Renal pelvis (tissue), 4 donors: Measurements from ENCODE around the gene BEND5. TPM values are rescaled to one million over a fixed set of nuclear protein-coding genes. Genes with fewer than 3 reads are reported as not detected.

Source experiments
- DNase-seq: peaks from one replicate; pipeline ENCODE4 v3.0.0-alpha.2; 2013
- polyA plus RNA-seq, 3 donors: library from polyadenylated mRNA; unstranded; fragments of 120-200 nt; gene quantifications; one replicate each; pipeline ENCODE4 v1.2.1, GENCODE V29; 2013; ENCODE audit not compliant: insufficient read length in 3 of 3

BEND5 gene
- polyA plus RNA-seq, 3 donors: 25.7 to 29.2 (median 26.3) TPM

DNA sequence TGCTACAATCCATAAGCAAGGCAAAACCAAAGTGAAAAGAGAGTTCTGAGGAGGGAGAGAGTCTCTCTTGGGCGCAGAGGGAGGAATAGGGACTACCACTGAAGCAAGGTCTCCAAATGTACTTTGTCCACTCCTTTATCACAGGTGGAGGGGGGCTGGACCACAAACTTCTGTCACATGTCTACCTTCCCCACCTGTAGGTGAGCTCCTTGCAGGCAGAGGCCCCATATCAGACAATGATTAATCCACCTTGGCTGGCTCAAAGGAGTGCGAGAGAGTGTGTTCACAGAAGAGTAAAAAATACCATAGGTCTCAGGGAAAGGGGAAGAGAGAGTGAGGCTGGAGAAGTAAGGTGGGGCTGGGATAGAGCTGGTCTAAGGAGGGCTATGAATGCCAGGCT, 4.5 kb downstream of the BEND5 start:
- no peak for DNase-seq

DNA sequence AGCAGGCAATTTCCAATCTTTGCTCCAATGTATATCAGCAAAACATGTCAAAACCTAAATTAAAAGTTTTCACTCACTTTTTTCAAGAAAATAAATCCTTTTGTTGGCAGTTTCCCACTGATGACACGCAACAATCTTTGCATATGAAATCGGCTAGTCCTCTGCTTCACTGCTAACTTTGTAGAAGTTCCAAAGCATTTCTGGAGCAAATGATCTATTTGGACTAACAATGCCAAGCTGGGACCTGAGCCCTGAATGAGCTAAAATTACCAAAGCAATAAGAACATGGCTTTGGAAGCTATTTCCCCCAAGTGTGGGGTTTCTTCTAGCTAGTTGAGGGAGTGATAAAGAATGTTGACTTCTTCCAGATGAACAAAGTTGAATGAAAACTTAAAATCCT, 5.1 kb downstream of the BEND5 start:
- DNase-seq: no peak

- DNase-seq: no peak
Measured at GRCh38 chr1:48767975-48768510, 8.6 kb downstream of the BEND5 start.

GRCh38 chr1:48765335-48765734, 11.4 kb downstream of the BEND5 start:
- DNase-seq: no peak

DNA sequence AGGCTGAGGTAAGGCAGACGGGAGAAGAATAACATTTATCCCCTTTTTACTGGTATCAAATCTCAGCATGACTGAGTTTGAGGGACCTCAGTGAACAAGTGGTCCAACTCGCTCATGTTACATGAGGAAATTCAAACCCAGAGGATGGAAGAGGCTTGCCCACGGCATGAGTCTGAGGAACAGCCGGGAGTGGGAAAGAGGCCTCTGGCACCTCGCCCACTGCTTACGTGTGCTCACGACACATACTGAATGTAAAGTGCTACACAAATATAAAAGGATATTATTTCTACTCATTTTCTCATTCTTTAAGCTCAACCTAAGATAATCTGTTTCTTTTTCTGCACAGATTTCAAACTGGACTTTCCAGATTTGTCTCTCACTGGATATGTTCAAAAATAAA, 14.7 kb downstream of the BEND5 start:
- no peak for DNase-seq

- DNase-seq: no peak
Measured at GRCh38 chr1:48761411-48761810, 15.3 kb downstream of the BEND5 start.

- no peak for DNase-seq
Measured at GRCh38 chr1:48760857-48761256, 15.8 kb downstream of the BEND5 start.

DNA sequence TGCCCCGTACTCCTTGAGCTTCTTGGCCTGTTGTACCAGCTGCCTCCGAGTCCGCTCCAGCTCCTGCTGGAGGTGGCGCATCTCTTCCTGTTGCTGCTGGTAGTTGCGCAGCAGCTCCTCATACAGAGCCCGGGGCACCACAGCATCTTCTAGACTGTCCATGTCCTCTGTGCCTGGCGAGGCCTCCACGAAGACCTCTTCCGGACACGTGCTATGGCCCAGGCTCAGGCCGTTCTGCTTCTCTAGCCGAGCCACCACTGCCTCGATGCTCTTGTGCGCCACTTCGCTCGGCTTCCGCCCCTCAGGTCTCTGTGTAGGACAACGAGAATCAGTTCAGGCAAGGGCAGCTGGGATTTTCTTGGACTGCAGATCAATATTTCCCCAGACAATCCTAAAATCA, 17.7 kb downstream of the BEND5 start:
- no peak for DNase-seq

- no peak for DNase-seq
Measured at GRCh38 chr1:48757363-48757762, 19.3 kb downstream of the BEND5 start.

DNA sequence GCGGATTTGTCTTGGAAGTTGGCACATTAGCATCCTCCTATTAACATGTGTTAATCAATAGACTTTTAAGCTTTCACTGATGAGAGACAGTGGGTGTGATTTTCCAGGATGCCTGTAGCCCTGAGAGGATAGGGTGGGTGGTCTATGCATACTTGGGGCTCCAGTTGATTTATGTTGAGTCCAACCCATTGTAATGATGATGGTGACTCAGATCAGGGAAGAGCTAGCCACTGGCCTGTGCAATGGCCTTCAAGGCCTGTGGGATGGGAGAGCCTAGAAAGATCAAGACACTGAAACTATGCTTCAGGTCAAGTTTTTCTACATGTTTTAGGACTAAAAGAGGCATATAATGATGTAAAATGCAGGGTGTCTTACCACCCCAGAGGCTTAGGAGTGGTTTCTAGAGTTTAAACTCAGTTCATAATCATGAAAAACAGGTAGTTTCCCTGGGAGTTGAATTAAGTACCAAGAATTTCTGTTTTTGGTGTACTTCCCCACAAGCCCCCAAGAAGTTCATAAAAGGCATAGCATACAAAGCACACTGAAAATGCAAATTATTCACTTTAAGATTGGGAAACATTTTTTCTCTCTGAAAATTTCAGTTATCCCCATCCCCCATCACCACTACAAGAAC, 19.9 kb downstream of the BEND5 start:
- DNase-seq: no peak

DNA sequence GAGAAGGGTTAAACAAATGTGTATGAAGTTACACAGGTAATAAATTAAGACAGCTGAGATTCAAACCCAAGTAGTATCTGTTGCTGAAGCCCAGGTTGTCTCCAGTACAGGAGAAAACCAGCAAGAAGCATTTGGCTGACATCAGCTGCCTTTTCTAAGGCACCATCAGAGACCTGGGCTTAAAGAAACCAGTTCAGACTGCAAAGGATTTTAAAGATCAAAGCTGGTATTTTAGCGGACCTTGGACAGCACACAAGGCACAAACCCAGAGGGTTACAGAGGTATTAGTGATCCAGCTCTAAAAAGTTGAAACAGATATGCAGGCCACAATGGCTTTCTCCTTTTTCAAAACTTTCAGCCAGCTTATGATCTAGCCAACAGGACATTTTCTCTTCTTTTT, 23.4 kb downstream of the BEND5 start:
- DNase-seq: no peak

DNA sequence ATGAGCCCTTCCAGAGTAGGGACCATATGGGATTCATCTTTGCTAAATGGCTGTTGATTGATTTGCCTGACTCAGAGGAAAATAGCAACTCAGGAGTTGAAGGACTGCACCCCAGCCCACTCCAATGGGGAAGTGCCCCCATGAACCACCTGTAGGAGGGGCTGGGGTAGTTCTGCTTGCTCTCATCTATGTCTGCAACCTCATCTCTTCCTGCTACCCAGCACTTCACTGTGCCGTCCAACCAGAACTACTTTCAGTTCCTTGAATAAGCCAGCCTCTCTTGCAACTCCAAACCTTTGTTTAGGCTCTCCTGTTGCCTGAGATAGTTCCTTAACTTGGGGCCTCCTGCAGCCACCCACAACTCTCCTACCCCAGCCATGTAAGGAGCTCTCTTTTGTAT, 26.6 kb downstream of the BEND5 start:
- DNase-seq: no peak

DNA sequence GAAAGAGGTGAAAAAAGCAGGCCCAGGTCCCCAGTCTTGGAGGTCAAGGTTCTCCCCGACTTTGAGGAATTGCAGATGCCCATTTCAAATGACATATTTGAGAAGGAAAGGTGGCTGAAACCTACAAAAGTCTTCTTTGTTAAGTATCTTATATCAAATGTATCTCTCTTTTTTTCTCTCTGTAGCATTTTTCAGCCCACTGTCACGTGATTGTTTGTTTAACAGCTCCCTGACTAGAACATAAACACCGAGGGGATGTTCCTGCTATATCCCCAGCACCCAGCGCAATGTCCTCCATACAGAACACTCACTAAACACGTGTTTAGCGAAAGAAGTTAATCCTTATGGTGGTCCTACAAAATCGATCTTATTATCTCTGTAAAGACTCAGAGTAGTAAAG, 27.6 kb downstream of the BEND5 start:
- DNase-seq: no peak

GRCh38 chr1:48746906-48747305, 29.8 kb downstream of the BEND5 start:
- no peak for DNase-seq

DNA sequence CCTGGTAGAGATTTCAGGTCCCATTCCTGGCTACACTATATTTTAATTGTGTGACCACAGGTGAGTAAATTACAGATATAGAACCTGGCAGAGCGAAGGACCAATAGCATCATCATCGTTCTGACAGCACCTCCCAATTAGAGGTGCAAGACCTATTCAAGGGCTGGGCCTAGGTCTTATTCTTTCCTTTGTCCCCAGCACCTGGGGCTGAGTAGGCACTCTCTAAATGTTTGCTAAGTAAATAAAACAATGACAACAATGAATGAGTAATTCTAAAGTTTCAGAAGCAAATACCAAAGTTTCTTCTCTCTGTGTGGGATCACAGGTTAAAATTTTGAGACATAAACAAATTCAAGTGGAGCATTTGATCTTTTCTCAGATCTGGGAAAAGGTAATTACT, 32.7 kb downstream of the BEND5 start:
- DNase-seq: no peak

DNA sequence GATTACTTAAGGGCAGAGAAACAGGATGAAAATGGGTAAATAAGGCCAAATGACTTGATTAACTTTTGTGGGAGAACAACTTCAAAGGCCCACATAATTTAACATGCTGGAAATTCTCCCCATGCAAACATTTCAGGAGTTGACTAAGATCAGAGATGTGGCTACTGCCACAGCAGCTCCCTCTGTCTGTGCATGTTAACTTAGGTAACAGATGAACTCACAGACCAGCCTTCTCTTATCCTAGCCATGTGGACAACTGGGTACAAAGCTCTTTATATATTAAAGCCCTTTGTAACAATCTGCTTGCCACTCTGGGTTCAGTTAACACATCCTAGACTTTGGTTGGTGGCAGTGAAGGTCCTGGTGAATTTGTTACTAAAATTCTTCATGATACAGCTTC, 33.2 kb downstream of the BEND5 start:
- DNase-seq: no peak

- DNase-seq: no peak
Measured at GRCh38 chr1:48741380-48741779, 35.3 kb downstream of the BEND5 start.

GRCh38 chr1:48740621-48741020, 36.1 kb downstream of the BEND5 start:
- no peak for DNase-seq

GRCh38 chr1:48739091-48739490, 37.6 kb downstream of the BEND5 start:
- no peak for DNase-seq

- no peak for DNase-seq
Measured at GRCh38 chr1:48738356-48738755, 38.3 kb downstream of the BEND5 start.

DNA sequence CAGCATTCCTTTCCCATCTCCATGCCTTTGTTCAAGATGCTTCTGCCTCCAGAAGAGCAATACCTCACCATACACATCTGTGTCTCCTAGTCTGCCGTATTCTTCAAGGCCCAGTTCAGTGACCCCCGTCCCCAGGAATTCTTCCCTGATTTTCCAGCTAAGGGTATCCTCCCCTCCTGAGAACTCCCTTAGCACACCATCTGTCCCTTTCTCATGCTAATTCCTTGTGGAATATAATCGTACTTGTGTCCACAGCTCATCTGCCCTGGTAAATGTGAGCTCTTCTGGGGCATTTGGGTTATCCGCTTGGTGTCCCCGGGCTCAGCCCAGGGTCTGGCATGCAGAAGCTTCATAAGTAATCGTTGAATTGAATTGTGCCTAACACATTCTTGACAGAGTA, 40.9 kb downstream of the BEND5 start:
- DNase-seq: no peak

- no peak for DNase-seq
Measured at GRCh38 chr1:48730164-48730910, 46.4 kb downstream of the BEND5 start.

DNA sequence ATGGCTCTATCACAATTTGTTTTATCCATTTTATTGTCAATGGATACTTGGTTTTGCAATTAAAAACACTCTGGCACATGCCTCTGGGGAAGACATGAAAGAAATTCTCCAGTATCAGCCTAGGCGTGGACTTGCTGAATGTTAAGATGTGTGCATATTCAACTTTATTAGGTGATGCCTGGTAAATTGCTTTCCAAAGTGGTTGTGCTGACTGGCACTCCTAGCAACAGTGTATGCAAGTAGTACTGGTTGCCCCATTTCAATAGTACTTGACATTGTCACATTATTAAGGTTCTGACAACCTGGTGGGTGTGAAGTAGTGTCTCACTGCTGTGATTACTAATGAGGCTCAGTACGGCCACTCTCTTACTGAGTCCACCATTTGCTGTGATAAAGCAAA, 48.1 kb downstream of the BEND5 start:
- DNase-seq: no peak
